Measurements from ENCODE around the gene CHST5. TPM values are rescaled to one million over a fixed set of nuclear protein-coding genes. Genes with fewer than 3 reads are reported as not detected.
"Not testable (repeated sequence)": the region's sequence is repeated elsewhere in the genome, so short reads cannot be mapped to it uniquely, and the experiment has no call there.

Gene CHST5
- total and polyA plus RNA-seq, 2 experiments from 2014 or later, result not detected

DNA sequence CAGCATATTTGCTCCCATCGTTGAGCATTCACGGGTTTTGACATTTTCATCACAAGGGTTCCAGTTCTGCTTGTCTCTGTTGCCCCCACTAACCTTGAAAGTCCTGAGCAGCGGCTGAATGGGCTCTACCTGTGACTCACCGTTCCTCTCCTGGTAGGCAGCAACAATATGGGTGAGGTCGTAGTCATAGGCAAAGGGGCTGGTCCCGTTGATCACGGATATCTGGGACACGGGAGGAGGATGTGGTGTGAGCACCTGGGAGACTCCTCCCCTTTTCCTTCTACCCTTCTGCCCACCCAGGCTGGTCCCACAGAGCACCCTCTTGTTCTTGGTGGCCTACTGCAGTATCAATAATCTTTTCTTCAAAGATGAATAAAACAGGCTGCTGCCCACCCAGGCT is 6.6 kb upstream of the CHST5 start:
- H3K79me2 ChIP-seq (replicated peaks; ENCODE audit: insufficient read depth); H3K9me2 ChIP-seq (ENCODE audit: insufficient read depth); H3K36me3 Mint-ChIP-seq (ENCODE audit: low read depth); H3K36me3 ChIP-seq (ENCODE audit: insufficient read depth); H3K27ac Mint-ChIP-seq; ATAC-seq; H3F3A ChIP-seq (replicated peaks; ENCODE audit: low read depth); H3K27me3 ChIP-seq (ENCODE audit: insufficient read depth); H3K27ac ChIP-seq (ENCODE audit: low read depth); H3K9me3 Mint-ChIP-seq; H4K20me1 ChIP-seq (replicated peaks; ENCODE audit: insufficient read depth); H2AFZ ChIP-seq; H3K4me3 ChIP-seq; H3K27me3 Mint-ChIP-seq (ENCODE audit: insufficient read depth, low read depth, poor library complexity); H3K4me2 ChIP-seq; H3K4me1 ChIP-seq (ENCODE audit: insufficient read depth); H3K4me1 Mint-ChIP-seq; DNase-seq (ENCODE audit: low spot score); H3K4me3 Mint-ChIP-seq: not testable (repeated sequence)

DNA sequence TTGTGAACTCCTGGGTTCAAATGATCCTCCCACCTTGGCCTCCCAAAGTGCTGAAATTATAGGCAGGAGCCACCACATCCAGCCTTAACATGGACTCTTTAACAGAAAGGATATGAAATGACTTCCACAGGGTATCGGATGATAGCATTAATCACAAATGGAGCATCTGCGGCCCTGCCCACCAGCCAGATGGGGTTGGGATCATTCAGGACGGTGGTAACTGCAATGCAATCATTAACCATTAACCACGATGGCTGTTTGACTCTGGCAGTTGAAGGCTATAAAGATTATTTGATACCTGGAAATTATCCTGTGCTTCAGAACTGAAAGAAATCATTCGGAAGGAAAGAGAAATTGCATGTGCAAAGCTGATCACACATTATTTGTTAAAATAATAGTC is 5.3 kb upstream of the CHST5 start:
- peaks cover 7% of the 10 kb centered on the region; the same call in 1 of the 3 replicates for H3K36me3 Mint-ChIP-seq (ENCODE audit: low read depth)
- Histone ChIP-seq H3K4me3 (no peak overlapping the region), H4K20me1 (replicated peaks; ENCODE audit: insufficient read depth) (no peaks in the 10 kb centered on the region), H3K27ac (ENCODE audit: low read depth) (no peak overlapping the region), H2AFZ (no peak overlapping the region), H3K27me3 (ENCODE audit: insufficient read depth) (no peaks in the 10 kb centered on the region), H3K4me1 (ENCODE audit: insufficient read depth) (no peaks in the 10 kb centered on the region), H3F3A (replicated peaks; ENCODE audit: low read depth) (no peaks in the 10 kb centered on the region), H3K36me3 (ENCODE audit: insufficient read depth) (no peaks in the 10 kb centered on the region), H3K4me2 (no peak overlapping the region), H3K9me2 (ENCODE audit: insufficient read depth) (no peaks in the 10 kb centered on the region), H3K79me2 (replicated peaks; ENCODE audit: insufficient read depth) (no peaks in the 10 kb centered on the region)
- TF ChIP-seq, protein P1, sequence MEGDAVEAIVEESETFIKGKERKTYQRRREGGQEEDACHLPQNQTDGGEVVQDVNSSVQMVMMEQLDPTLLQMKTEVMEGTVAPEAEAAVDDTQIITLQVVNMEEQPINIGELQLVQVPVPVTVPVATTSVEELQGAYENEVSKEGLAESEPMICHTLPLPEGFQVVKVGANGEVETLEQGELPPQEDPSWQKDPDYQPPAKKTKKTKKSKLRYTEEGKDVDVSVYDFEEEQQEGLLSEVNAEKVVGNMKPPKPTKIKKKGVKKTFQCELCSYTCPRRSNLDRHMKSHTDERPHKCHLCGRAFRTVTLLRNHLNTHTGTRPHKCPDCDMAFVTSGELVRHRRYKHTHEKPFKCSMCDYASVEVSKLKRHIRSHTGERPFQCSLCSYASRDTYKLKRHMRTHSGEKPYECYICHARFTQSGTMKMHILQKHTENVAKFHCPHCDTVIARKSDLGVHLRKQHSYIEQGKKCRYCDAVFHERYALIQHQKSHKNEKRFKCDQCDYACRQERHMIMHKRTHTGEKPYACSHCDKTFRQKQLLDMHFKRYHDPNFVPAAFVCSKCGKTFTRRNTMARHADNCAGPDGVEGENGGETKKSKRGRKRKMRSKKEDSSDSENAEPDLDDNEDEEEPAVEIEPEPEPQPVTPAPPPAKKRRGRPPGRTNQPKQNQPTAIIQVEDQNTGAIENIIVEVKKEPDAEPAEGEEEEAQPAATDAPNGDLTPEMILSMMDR (conservative IDR thresholded peaks at IDR 0.05; ENCODE audit: low read depth in 2 of 2), result no peak
- no peak for TF ChIP-seq POLR2AphosphoS5 (IDR thresholded peaks at IDR 0.05; ENCODE audit: low read depth)
- TF ChIP-seq ZNF114 (CRISPR knock-in tag; IDR thresholded peaks at IDR 0.05), result no peak
- no peak for TF ChIP-seq EZH2 (IDR thresholded peaks at IDR 0.05; ENCODE audit: low read depth, unreplicated experiment)
- TF ChIP-seq, protein P2, sequence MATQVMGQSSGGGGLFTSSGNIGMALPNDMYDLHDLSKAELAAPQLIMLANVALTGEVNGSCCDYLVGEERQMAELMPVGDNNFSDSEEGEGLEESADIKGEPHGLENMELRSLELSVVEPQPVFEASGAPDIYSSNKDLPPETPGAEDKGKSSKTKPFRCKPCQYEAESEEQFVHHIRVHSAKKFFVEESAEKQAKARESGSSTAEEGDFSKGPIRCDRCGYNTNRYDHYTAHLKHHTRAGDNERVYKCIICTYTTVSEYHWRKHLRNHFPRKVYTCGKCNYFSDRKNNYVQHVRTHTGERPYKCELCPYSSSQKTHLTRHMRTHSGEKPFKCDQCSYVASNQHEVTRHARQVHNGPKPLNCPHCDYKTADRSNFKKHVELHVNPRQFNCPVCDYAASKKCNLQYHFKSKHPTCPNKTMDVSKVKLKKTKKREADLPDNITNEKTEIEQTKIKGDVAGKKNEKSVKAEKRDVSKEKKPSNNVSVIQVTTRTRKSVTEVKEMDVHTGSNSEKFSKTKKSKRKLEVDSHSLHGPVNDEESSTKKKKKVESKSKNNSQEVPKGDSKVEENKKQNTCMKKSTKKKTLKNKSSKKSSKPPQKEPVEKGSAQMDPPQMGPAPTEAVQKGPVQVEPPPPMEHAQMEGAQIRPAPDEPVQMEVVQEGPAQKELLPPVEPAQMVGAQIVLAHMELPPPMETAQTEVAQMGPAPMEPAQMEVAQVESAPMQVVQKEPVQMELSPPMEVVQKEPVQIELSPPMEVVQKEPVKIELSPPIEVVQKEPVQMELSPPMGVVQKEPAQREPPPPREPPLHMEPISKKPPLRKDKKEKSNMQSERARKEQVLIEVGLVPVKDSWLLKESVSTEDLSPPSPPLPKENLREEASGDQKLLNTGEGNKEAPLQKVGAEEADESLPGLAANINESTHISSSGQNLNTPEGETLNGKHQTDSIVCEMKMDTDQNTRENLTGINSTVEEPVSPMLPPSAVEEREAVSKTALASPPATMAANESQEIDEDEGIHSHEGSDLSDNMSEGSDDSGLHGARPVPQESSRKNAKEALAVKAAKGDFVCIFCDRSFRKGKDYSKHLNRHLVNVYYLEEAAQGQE (IDR thresholded peaks at IDR 0.05; ENCODE audit: unreplicated experiment), result no peak
- TF ChIP-seq CREB1 (CRISPR knock-in tag; IDR thresholded peaks at IDR 0.05; ENCODE audit: low read depth), result no peak
- no peak for TF ChIP-seq STAT1 (IDR thresholded peaks at IDR 0.05; ENCODE audit: unreplicated experiment)
- H3K27me3 Mint-ChIP-seq (ENCODE audit: insufficient read depth, low read depth, poor library complexity), result no peaks in the 10 kb centered on the region
- no peak overlapping the region for H3K4me3 Mint-ChIP-seq
- DNase-seq (ENCODE audit: low spot score) (no peak), ATAC-seq (no peak)
- H3K9me3 Mint-ChIP-seq, result no peaks in the 10 kb centered on the region
- no peaks in the 10 kb centered on the region for H3K4me1 Mint-ChIP-seq
- no peak overlapping the region for H3K27ac Mint-ChIP-seq

DNA sequence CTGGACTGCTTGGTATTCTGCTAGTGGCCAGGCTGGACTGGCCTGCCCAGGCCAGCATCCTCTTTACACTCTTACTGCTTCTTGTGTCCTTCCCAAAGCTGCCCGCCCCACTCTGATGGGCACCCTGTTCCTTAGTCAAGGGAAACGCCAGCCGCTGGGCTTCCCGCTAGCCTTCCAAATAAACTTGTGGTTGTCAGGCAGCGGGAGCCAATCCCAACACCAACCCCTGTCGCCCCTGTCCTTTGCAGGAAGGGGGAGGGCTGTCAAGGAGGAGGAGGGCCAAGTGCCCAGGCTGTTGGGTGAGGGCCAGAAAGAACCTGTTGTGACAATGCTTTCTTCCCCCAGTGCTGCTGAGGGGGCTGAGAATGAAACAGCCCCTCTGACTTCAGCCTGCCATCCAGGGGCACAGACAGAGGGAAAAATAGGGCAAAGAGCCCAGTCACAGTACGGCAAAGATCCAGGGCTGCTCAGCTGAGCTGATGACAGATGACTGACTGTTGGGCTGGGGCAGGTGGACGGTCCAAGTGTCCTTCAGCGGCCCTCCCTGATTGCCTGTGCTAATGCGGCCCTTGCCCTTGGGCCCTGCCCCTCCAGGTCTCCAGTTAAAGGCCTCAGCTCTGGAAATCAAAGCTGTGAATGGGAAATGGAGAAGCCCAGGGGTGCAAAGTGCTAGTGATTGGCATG is 3.1 kb upstream of the CHST5 start:
- not testable (repeated sequence) for H2AFZ ChIP-seq; H3K4me2 ChIP-seq; H3K36me3 Mint-ChIP-seq (ENCODE audit: low read depth); H3K79me2 ChIP-seq (replicated peaks; ENCODE audit: insufficient read depth); H3K4me1 ChIP-seq (ENCODE audit: insufficient read depth); H3F3A ChIP-seq (replicated peaks; ENCODE audit: low read depth); H3K27me3 ChIP-seq (ENCODE audit: insufficient read depth); H3K4me3 ChIP-seq; H3K9me3 Mint-ChIP-seq; H3K4me1 Mint-ChIP-seq; H3K27ac Mint-ChIP-seq; H3K27ac ChIP-seq (ENCODE audit: low read depth); H4K20me1 ChIP-seq (replicated peaks; ENCODE audit: insufficient read depth); H3K9me2 ChIP-seq (ENCODE audit: insufficient read depth); H3K36me3 ChIP-seq (ENCODE audit: insufficient read depth); H3K27me3 Mint-ChIP-seq (ENCODE audit: insufficient read depth, low read depth, poor library complexity); DNase-seq (ENCODE audit: low spot score); H3K4me3 Mint-ChIP-seq; ATAC-seq

Measured in GM23338 (cell line).